ENCODE results near the gene TFG.

The TFG gene

GRCh38 chr3:100782348-100782747, 73.1 kb downstream of the TFG start:
- Histone ChIP-seq H3F3A (ENCODE audit: control insufficient read depth, insufficient read depth) (no peaks in the 10 kb centered on the region), H3K27me3 (ENCODE audit: control insufficient read depth, low read length) (no peaks in the 10 kb centered on the region), H3K9me3 (ENCODE audit: control insufficient read depth, insufficient read depth, low read length) (no peaks in the 10 kb centered on the region), H3K4me3 (ENCODE audit: low read length) (no peak overlapping the region), H4K20me1 (ENCODE audit: control insufficient read depth, insufficient read depth, low read depth, low read length) (no peaks in the 10 kb centered on the region), H3K27ac (ENCODE audit: low read depth, low read length) (no peak overlapping the region), H3K36me3 (ENCODE audit: control insufficient read depth, low read length) (no peaks in the 10 kb centered on the region), H3K9me2 (replicated peaks; ENCODE audit: control insufficient read depth, low read length) (no peaks in the 10 kb centered on the region), H3K4me1 (ENCODE audit: control insufficient read depth, low read length) (no peaks in the 10 kb centered on the region), H3K4me2 (ENCODE audit: low read length) (no peak overlapping the region), H3K79me2 (ENCODE audit: control insufficient read depth, low read length) (no peaks in the 10 kb centered on the region)
- TF ChIP-seq EZH2phosphoT487 (IDR thresholded peaks at IDR 0.05; ENCODE audit: borderline replicate concordance, low read length), result no peak
- TF ChIP-seq, protein P1, sequence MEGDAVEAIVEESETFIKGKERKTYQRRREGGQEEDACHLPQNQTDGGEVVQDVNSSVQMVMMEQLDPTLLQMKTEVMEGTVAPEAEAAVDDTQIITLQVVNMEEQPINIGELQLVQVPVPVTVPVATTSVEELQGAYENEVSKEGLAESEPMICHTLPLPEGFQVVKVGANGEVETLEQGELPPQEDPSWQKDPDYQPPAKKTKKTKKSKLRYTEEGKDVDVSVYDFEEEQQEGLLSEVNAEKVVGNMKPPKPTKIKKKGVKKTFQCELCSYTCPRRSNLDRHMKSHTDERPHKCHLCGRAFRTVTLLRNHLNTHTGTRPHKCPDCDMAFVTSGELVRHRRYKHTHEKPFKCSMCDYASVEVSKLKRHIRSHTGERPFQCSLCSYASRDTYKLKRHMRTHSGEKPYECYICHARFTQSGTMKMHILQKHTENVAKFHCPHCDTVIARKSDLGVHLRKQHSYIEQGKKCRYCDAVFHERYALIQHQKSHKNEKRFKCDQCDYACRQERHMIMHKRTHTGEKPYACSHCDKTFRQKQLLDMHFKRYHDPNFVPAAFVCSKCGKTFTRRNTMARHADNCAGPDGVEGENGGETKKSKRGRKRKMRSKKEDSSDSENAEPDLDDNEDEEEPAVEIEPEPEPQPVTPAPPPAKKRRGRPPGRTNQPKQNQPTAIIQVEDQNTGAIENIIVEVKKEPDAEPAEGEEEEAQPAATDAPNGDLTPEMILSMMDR (IDR thresholded peaks at IDR 0.05; ENCODE audit: low read depth, low read length, poor library complexity, severe bottlenecking), result no peak

- no peak overlapping the region for H3K4me3 ChIP-seq (ENCODE audit: low read length)
- H4K20me1 ChIP-seq (ENCODE audit: control insufficient read depth, insufficient read depth, low read depth, low read length), result no peaks in the 10 kb centered on the region
- H3K9me2 ChIP-seq (replicated peaks; ENCODE audit: control insufficient read depth, low read length), result no peaks in the 10 kb centered on the region
- no peaks in the 10 kb centered on the region for H3K79me2 ChIP-seq (ENCODE audit: control insufficient read depth, low read length)
- no peak overlapping the region for H3K27ac ChIP-seq (ENCODE audit: low read depth, low read length)
- H3K4me2 ChIP-seq (ENCODE audit: low read length), result no peak overlapping the region
- H3K9me3 ChIP-seq (ENCODE audit: control insufficient read depth, insufficient read depth, low read length), result no peaks in the 10 kb centered on the region
- no peaks in the 10 kb centered on the region for H3K27me3 ChIP-seq (ENCODE audit: control insufficient read depth, low read length)
- H3K36me3 ChIP-seq (ENCODE audit: control insufficient read depth, low read length), result no peaks in the 10 kb centered on the region
- no peaks in the 10 kb centered on the region for H3K4me1 ChIP-seq (ENCODE audit: control insufficient read depth, low read length)
- TF ChIP-seq EZH2phosphoT487 (IDR thresholded peaks at IDR 0.05; ENCODE audit: borderline replicate concordance, low read length), result no peak
- TF ChIP-seq, protein P1 (IDR thresholded peaks at IDR 0.05; ENCODE audit: low read depth, low read length, poor library complexity, severe bottlenecking), result no peak
- no peaks in the 10 kb centered on the region for H3F3A ChIP-seq (ENCODE audit: control insufficient read depth, insufficient read depth)
Observed at GRCh38 chr3:100782906-100783305, 73.6 kb downstream of the TFG start.

GRCh38 chr3:100783619-100784018, 74.3 kb downstream of the TFG start:
- H3K27ac ChIP-seq (ENCODE audit: low read depth, low read length), result no peak overlapping the region
- H3K36me3 ChIP-seq (ENCODE audit: control insufficient read depth, low read length), result no peaks in the 10 kb centered on the region
- no peaks in the 10 kb centered on the region for H3K9me3 ChIP-seq (ENCODE audit: control insufficient read depth, insufficient read depth, low read length)
- no peaks in the 10 kb centered on the region for H3K27me3 ChIP-seq (ENCODE audit: control insufficient read depth, low read length)
- no peak overlapping the region for H3K4me2 ChIP-seq (ENCODE audit: low read length)
- TF ChIP-seq, protein P1 (IDR thresholded peaks at IDR 0.05; ENCODE audit: low read depth, low read length, poor library complexity, severe bottlenecking), result no peak
- TF ChIP-seq EZH2phosphoT487 (IDR thresholded peaks at IDR 0.05; ENCODE audit: borderline replicate concordance, low read length), result no peak
- H3K9me2 ChIP-seq (replicated peaks; ENCODE audit: control insufficient read depth, low read length), result no peaks in the 10 kb centered on the region
- H3K79me2 ChIP-seq (ENCODE audit: control insufficient read depth, low read length), result no peaks in the 10 kb centered on the region
- no peak overlapping the region for H3K4me3 ChIP-seq (ENCODE audit: low read length)
- no peaks in the 10 kb centered on the region for H4K20me1 ChIP-seq (ENCODE audit: control insufficient read depth, insufficient read depth, low read depth, low read length)
- no peaks in the 10 kb centered on the region for H3K4me1 ChIP-seq (ENCODE audit: control insufficient read depth, low read length)
- no peaks in the 10 kb centered on the region for H3F3A ChIP-seq (ENCODE audit: control insufficient read depth, insufficient read depth)

DNA sequence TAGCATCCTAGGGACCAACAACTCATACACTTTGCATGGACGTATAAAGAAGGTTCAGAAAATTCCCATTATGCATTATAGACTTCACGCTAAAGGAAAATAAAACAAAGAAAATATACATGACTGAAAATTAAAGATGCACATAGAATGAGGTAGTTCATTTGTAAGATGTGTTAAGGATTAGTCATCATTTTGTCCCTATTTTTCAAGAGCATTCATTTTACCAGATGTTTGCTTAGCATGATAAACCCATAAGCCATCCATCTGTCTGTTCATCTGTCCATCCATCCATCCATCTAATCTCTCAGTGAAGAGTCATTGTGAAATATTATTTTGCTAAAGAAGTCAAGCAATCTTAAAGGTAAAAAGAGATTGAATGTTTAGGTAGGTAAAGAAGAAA, 80.3 kb downstream of the TFG start:
- Histone ChIP-seq H3K9me3 (ENCODE audit: control insufficient read depth, insufficient read depth, low read length) (no peaks in the 10 kb centered on the region), H4K20me1 (ENCODE audit: control insufficient read depth, insufficient read depth, low read depth, low read length) (no peaks in the 10 kb centered on the region), H3F3A (ENCODE audit: control insufficient read depth, insufficient read depth) (no peaks in the 10 kb centered on the region), H3K79me2 (ENCODE audit: control insufficient read depth, low read length) (no peaks in the 10 kb centered on the region), H3K4me2 (ENCODE audit: low read length) (no peak overlapping the region), H3K4me3 (ENCODE audit: low read length) (no peak overlapping the region), H3K27ac (ENCODE audit: low read depth, low read length) (no peak overlapping the region), H3K27me3 (ENCODE audit: control insufficient read depth, low read length) (no peaks in the 10 kb centered on the region), H3K36me3 (ENCODE audit: control insufficient read depth, low read length) (no peaks in the 10 kb centered on the region), H3K9me2 (replicated peaks; ENCODE audit: control insufficient read depth, low read length) (no peaks in the 10 kb centered on the region), H3K4me1 (ENCODE audit: control insufficient read depth, low read length) (no peaks in the 10 kb centered on the region)
- TF ChIP-seq, protein P1 (IDR thresholded peaks at IDR 0.05; ENCODE audit: low read depth, low read length, poor library complexity, severe bottlenecking), result no peak
- TF ChIP-seq EZH2phosphoT487 (IDR thresholded peaks at IDR 0.05; ENCODE audit: borderline replicate concordance, low read length), result no peak

Measured in DOHH2 (cell line).